Sciatic nerve (tissue), 2 donors: ENCODE measurements around the gene KCNQ1. TPM values are rescaled to one million over a fixed set of nuclear protein-coding genes. Genes with fewer than 3 reads are reported as not detected.

Experiments
- ATAC-seq: fragments of 200-7000 bp; cut with Tn5 transposase; one replicate; pipeline ENCODE4 v1.9.1; 2020; ENCODE audit warnings: mild to moderate bottlenecking, moderate library complexity
- DNase-seq: peaks from one replicate; pipeline ENCODE4 v3.0.0-alpha.2; 2020; ENCODE audit warnings: low spot score
- intact Hi-C: fragments of 100-400 bp; cut with DNase I; formaldehyde crosslinking; loops from one replicate; pipeline ENCODE4 v1.14.2; 2022
- total RNA-seq: library from RNA; stranded (reverse); fragmentation: NEBNext Ultra II Directional; extraction: Animal tissue kit (Norgen Biotek cat#: 25700); gene quantifications from one replicate; pipeline ENCODE4 v1.2.1, GENCODE V29; 2021
- donor health status: DM: no; HTN: no; CAD: no.
- donor health status: DM: no; HTN: no; CAD: no.

The KCNQ1 gene
- total RNA-seq, 1 donor from 2014 or later, result 6.2 TPM

DNA sequence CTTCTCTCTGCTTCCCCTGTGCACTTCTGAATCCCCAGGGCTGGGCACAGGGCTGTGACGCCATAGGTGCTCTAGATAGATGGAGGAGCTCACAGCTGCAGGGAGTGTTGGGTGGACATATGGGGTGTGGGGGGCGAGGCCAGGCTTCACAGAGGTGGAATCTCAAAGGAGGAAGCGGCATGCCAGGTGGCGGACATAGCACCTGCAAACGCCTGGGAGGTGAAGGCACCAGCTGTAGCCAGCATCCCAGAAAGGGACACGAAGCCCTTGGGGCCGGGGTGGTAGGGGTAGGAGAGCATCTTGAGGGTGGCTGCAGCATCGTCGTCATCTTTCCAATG is 269.6 kb downstream of the KCNQ1 start:
- ATAC-seq (no peak), DNase-seq (no peak)
- intact Hi-C loops, result no loop called here

DNA sequence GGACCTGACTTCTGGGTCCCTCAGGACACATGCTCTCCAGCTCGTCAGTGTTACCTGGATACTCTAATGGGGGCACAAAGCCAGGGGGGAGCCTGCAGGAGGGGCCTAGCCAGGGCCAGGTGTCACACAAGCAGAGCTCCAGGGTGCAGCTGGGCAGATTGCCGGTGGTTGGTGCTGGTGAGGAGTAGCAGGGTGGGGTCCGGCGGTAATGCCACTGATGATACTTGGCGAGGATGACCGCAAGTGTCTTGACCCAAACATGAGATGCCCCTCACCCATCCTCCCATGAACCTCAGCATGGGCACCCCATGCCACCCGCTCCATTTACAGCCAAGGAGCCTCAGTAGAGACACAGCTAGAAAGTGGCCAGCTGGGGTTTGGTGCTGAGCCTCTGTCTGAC is 270.1 kb downstream of the KCNQ1 start:
- ATAC-seq, result no peak
- intact Hi-C loops, result no loop called here
- DNase-seq, result no peak

DNA sequence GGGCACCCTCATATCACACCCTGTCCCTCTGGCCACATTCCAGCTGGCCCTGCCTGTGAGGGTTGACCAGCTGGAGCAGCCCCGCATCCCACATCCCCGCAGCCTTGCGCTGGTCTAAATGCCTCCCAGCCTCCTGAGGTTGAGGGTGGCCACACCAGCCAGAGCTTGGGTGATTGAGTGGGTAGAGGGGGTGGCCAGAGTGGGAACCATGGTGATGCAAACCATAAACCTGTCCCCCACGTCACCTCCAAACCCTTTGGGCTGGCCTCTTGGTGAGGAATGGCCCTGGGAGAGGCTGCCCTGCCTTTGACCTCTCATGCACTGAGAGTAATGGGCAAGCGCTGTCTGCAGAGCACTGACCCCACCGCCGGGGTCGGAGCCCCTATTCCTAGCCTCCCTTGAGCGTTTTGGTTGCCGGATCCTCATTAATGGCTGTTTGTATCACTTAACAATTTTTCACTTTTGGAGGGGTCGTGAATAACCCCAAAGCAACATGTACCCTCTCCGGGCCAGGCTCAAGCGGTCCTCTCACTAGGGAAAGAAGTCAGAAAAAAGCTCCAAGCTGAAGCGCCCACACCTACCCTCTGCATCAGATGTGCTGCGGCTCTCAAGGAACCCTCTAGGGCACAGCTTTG is 271.0 kb downstream of the KCNQ1 start:
- no peak for DNase-seq
- ATAC-seq, result no peak
- intact Hi-C loops, result no loop called here

DNA sequence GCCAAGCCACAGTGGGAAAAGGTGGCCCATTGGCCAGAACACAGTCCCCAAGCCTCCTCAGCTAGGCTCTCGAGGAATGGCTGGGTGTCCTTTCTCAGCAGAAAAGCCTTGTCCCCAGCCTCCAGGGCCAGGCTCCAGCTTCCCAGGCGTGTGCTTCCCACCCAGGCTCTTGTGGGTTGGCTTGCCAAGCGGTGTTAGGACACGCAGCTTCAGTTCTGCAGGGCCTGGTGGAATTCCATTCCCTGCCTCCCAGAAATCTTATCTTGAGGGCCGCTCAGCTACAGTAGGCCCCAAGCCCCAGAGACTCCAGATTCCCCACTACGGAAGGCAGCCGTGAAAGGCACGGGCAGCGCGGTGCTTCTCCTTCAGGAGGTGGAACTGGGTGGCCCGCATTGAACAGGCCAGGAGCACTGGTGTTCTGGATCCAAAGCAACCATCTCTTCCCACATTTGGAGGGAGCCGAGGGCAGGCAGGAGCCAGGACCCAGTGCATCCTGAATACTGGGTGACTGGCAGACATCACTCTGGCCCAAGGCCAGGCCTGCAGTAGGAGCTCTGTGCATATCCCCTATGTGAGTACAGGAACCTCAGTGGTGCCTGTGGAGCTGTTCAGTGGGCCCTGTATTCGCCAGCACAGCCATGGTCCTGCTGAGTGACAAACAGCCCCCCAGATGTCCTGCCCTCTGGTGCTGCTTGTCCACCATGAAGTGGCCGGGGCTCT is 271.7 kb downstream of the KCNQ1 start:
- ATAC-seq (peak; percentile 53), DNase-seq (no peak)
- intact Hi-C loops, result no loop called here

DNA sequence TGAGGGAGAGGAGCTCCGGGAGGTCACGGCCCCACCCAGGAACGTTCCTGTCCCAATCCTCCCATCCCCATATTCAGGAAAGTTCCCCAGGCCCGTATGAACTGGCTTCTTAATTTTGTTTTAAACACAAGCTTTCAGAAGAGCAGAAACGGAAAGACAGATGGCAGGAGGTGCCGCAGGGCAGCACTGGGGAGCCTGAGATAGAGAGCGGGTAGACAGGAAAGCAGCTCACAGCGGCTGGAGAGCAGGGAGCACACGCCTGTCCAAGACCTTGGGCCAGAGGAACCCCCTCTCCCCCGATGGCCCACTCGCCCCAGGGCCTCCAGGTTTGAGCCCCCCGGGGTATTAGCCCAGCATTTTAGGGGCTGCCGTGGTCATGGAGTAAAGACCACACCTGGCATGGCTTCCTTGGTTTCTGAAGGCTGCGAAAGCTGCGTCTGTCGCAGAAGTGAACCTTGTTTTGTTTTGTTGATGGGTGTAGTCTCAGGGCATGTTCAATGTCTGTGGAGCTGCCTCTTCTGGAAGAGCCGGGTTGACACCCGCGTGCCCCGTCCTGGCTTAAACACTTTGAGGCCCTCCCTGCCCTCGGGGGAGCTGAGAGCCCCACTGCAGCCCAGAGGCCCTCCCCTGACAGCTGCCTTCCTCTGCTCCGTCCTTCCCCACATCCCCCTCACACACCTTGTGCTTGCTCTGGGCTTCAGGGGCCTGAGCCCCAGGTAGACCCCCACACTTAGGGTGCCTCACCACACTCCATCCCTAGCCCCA is 272.9 kb downstream of the KCNQ1 start:
- DNase-seq (no peak), ATAC-seq (no peak)
- intact Hi-C loops, result no loop called here

DNA sequence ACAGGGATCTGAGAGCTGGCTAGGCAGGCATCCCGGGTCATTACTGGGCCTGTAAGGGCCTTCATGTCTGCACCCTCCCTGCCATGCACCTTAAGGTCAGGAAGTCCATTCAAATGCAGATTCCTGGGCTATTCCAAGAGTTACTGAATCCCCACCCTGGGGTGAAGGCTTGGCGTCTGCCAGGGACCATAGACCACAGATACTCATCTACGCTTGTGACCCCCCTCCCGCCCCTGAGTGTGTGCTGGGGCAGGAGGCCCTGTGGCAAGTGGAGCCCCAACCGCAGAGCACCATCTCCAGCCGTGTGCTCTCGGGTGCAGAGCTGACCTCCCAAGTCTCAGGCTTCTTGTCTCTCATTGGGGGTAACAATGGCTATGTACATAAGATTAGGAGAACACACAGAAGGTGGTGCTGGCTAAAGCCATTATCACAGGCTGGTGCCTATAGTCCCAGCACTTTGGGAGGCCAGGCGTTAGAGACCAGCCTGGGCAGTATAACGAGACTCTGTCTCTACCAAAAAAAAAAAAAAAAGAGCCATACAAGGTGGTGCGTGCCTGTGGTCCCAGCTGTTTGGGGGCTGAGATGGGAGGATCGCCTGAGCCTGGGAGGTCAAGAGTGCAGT is 274.1 kb downstream of the KCNQ1 start:
- intact Hi-C loops, result no loop called here
- ATAC-seq (no peak), DNase-seq (no peak)

DNA sequence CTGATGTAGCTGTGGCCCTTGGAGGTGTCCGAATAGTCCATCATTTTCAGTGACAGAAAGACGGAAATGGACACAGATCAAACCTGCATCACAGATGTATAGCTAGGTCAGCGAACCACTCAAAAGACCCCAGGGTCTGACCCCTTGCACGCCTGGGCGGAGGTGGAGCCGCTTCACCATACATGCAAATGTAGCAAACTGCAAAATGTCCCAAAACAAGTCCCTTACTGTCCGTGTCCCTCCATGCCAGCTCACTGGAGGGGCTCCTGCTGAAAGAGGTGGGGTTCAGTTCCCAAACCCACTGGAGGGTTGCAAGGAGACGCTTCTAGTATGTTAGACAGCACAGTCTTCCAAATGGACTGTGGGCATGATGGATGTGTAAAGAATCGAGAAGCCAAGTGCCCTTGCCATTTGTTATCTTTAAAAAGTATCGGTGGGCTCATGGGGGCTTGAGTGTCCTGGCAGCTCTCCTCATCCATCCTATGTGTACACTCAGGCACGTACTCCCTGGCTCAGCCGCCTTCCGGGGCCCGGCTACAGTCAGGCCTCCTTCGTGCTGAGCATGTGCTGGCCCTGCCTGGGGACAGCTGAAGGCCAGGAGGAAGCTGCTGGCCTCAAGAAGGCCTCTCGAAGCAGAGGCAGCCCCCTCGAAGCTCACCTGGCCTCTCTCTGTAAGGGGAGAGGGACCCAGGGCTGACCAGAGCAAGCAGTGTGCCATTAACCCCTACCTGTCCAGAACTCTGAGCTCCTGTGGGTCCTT is 275.2 kb downstream of the KCNQ1 start:
- no peak for ATAC-seq
- no peak for DNase-seq
- intact Hi-C loops, result no loop called here

DNA sequence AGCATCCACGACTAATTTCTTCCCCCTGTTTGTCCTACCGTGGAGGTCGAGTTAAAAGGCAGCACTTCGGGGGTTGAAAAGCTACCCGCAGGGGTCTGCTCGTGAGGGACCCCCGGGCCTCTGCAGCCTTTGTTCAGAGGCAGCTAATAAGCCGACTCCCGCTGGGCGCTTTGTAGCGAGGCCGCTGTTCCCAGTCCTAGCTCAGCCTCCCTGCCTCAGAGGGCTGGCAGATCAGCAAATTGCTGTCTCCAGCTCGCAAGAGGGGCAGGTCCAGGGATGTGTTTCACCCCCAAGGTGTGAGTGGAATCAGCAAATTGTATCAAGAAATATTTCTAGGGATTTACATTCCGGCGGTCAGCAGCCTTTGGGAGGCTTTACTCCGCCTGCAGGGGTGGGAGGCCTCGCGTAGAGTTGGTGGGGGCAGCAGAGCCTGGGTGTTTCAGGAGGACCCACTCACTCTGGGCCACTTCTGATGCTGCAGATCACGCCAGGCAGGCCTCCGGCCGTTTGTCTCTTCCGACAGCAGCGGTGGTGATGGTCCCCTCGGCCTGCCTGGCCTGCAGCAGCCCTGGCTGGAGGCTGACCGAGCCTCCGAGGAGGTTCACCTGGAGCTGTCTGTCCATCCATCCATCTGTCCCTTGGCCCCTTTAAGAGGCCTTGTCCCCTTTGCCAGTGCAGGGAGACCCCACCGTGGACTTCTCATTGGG is 276.6 kb downstream of the KCNQ1 start:
- no peak for ATAC-seq
- intact Hi-C loops, result no loop called here
- no peak for DNase-seq

DNA sequence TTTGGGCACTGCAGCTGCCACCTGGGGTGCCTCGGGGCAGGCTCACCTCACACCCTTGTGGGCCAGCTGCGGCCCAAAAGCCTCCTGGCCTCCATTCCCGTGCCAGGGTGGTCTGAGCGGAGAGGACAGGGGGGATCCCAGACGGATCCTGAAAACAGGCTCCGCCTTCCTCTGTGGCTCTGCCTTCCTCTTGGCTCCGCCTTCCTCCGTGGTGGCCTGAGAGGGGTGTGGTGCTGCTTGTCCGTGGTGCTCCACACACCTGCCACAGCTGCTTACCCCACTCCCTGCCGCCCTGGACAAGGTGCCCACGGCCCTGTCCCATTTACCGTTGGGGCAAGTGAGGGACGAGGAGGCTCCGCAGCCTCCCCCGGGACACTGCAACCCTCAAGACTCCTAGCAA is 278.1 kb downstream of the KCNQ1 start:
- intact Hi-C loops, result no loop called here
- DNase-seq, result no peak
- no peak for ATAC-seq

DNA sequence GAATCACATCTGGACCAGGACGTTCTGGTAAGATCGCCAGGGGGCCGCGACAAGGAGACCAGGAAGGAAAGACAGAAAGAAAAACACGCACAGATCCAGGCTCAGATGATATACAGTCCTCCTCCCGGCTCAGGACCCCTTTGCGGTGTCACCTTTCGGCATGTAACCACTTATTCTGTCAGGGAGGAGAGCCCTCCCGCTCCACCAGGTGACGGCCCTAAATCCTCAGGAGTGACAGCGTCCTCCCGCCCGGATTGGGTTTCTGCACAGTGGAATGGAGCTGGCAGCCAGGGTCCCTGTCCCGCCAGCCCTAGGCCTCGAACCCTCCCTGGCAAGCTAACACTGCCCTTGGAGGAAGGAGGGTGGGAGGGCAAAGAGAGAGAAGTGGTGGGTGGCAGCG is 279.3 kb downstream of the KCNQ1 start:
- intact Hi-C loops, result no loop called here
- DNase-seq (no peak), ATAC-seq (no peak)

DNA sequence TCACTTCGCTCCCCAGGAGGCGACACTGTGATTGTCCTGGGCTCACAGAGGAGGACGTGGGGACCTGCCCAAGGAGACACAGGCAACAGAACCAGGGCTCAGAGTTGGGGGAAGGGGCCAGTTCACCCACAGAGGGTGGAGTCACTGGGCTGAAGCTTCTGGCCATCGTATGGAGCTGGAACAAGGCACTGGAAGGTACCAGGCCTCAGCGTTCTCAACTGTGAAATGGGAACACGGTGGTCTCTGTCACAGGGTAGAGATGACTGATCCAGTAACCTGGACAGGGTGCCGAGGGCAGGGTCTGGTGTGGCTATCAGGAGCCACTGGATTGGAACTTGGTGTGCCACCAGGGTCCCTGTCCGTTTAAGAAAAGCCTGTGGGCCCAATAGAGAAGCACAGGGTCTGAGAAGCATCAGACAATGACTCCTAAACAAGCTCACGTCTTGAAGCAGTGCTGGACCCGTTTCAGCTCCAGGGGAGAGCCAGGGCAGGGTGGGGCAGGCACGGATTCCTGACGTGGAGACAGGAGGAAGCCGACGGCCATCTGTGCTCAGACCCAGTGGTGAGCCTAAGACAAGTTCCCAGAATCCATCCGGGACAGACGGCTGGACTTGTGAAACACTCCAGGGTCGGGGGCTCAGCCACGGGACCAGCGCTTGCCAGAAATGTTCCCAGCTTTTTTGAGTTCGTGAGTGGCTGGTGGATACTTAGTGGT is 280.0 kb downstream of the KCNQ1 start:
- ATAC-seq (peak; percentile 76), DNase-seq (peak; percentile 75)
- intact Hi-C loops, result no loop called here

DNA sequence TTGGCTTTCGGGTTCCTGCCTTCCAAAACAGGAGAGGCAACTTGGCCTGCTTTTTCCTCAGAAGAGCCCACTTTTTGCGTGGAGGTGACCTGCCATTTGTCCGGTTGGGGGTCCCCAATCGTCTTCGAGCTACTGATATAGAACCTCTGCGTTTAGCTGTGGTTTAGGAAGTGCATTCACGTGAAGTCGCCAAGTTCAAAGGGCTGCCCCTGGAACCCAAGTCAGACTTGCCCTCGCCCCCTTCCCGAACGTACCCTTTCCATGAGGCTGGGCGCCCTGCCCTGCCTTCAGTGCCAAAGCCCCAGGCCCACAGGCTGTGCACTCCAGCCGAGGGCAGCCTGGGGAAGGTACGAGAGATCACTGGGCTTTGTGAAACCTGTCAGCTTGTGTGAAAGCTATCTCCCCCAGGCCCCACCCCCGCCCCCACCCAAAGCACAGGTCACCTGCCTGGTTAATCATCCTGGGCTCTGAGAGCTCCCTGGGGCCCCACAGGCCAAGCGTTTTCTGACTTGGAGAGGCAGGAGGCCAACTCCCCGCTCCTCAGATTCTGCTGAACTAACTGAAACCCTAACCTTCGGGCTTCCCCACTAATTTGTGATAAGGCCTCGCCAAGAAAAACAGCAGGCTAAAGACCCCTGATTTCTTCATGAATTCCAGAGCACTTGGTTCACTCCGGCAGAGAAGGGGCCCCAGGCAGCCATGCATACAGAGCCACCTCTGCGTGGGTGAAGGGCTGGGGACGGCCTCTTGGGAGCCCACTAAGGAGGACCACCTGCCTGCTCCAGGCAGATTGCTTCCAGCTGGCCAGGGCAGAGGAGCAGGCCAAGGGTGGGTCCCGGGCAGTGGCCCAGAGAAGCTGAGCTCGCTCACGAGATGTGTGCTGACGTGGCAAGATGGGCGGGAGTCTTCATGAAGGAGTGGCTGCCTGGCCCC is 280.8 kb downstream of the KCNQ1 start:
- ATAC-seq (peak; percentile 90), DNase-seq (peak; percentile 91)
- intact Hi-C loops, result no loop called here

DNA sequence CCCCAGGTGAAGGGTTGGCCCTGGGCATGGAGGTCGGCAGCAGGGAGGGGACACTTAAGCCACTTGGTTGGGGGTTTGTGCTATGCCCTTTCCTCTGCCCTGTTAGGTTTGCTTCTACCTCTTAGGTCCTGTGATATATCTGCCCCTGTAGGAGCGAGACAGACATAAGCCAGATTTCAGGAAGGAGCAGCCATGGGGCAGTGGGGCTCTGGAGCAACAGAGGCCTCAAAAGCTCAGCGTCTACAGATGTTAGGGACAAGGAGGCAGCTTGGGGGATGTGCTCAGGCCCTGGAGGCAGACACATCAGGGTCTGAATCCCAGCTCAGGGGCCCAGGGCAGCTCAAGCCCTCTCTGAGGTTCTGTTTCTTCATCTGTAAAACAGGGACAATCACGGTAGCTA is 282.2 kb downstream of the KCNQ1 start:
- no peak for DNase-seq
- intact Hi-C loops, result no loop called here
- ATAC-seq, result no peak

DNA sequence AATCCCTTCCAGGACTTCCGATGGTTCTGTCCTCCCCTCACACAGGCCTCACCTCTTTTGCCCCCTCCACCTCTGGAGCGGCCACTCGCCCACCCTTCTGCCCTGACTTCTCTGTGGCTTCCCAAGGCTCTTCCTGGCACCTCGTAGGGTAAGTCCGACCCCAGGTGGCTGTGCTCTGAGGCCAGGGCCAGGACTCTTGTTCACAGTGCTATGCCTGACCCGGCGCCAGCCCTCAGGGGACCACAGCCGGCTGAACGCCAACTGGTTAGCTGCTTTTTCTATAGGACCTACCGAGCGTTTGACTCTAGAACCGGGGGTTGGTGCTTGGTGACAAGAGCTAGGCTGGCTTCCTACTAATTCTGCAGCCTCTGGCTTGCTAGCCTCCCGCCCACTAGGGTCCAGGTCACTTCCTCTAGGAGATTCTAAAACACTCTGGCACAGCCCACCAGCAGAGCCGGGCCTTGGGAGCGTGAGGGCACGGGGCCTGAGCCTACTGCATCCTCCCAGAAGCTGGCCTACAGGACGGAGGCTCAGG is 283.4 kb downstream of the KCNQ1 start:
- intact Hi-C loops, result no loop called here
- no peak for ATAC-seq

DNA sequence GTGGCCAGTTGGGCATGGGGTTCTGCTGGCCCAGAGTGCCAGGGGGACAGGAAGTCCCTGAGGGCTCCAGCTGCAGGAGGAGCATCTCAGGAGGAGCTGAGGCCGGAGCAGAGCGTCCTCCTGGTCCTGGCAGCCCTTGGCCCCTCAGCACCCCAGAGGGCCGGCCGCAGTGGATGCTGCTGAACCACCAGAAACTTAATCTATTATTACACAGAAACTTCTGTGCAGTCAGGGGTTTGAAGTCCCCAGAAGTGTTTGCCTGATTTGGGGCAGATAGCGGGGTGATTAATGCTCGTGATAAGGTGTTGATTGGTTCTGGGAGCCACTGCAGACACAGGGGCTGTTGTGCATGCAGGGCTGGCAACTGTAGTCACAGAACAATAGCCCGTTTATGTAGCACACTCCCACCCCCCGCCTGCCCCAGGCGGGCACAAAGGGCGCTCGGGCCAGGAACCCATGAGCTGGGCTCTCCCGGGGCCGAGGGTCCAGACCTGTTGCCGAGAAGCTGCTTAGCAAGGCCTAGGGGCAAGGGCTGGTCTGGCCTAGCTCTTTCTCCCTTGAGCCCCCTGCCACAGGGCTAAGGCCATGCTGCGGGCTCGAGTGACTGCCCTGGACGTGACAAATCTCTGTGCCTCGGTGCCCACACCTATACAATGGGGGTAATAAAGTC is 284.0 kb downstream of the KCNQ1 start:
- ATAC-seq, result no peak
- DNase-seq, result no peak
- intact Hi-C loops, result no loop called here

More for the DNA sequence above, 283.4 kb downstream of the KCNQ1 start:
- DNase-seq, result no peak

DNA sequence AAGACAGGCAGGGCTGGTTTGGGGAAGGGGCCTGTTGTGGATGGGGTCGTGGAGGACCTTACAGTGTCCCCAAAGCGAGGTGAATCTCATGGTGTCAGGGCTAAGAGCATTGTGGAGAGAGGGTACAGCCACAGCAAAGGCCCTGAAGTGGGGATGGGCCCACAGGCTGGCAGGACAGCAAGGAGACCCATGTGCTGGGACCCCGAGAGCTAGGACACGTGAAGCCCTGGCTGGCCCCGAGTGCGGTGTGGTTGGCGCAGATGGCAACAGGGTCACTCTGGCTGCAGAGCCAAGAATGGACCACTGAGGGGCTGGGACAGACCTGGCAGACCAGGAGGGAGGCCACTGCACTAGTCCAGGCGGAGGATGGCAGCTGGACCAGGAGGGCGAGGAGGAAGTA is 285.0 kb downstream of the KCNQ1 start:
- intact Hi-C loops, result no loop called here
- DNase-seq (no peak), ATAC-seq (no peak)
